H9 (cell line): ENCODE data around the gene EPYC. TPM values are rescaled to one million over a fixed set of nuclear protein-coding genes. Genes with fewer than 3 reads are reported as not detected.

Source experiments
- DNase-seq: peaks from one replicate; pipeline ENCODE4 v3.0.0-alpha.2; 2017
- H2AFZ ChIP-seq: one replicate; pipeline ENCODE4 v1.6.1; 2013; ENCODE audit warnings: mild to moderate bottlenecking, low read length, control low read depth, moderate library complexity
- H2AK5ac ChIP-seq: 2 replicates; pipeline ENCODE4 v1.6.1; 2013; ENCODE audit warnings: low read length, control low read depth, mixed read lengths; ENCODE audit not compliant: insufficient read length
- H2BK120ac ChIP-seq: one replicate; pipeline ENCODE4 v1.6.1; 2013; ENCODE audit warnings: low read depth, mild to moderate bottlenecking, low read length, control low read depth, inconsistent platforms; ENCODE audit not compliant: poor library complexity, severe bottlenecking
- H2BK12ac ChIP-seq: 2 replicates; pipeline ENCODE4 v1.6.1; 2013; ENCODE audit warnings: low read length, control low read depth, mixed read lengths, low read depth; ENCODE audit not compliant: insufficient read length
- H2BK15ac ChIP-seq: 2 replicates; pipeline ENCODE4 v1.6.1; 2013; ENCODE audit warnings: low read depth, low read length, control low read depth
- H2BK20ac ChIP-seq: one replicate; pipeline ENCODE4 v1.6.1; 2013; ENCODE audit warnings: low read depth, mild to moderate bottlenecking, low read length, control low read depth, inconsistent platforms; ENCODE audit not compliant: poor library complexity, severe bottlenecking
- H2BK5ac ChIP-seq: 2 replicates; pipeline ENCODE4 v1.6.1; 2013; ENCODE audit warnings: low read length, control low read depth, mixed read lengths; ENCODE audit not compliant: insufficient read length
- H3K14ac ChIP-seq: 2 replicates; pipeline ENCODE4 v1.6.1; 2013; ENCODE audit warnings: low read length, control low read depth; ENCODE audit not compliant: insufficient read depth
- H3K18ac ChIP-seq: 2 replicates; pipeline ENCODE4 v1.6.1; 2013; ENCODE audit warnings: low read depth, mild to moderate bottlenecking, mixed read lengths, low read length, control low read depth; ENCODE audit not compliant: insufficient read length
- H3K23ac ChIP-seq: 2 replicates; pipeline ENCODE4 v1.6.1; 2013; ENCODE audit warnings: low read length, control low read depth, mixed read lengths, low read depth; ENCODE audit not compliant: insufficient read length
- H3K23me2 ChIP-seq: 2 replicates; pipeline ENCODE4 v1.6.1; 2013; ENCODE audit warnings: low read depth, mild to moderate bottlenecking, mixed read lengths, low read length, control low read depth; ENCODE audit not compliant: insufficient read length, poor library complexity, severe bottlenecking
- H3K27ac ChIP-seq: 2 replicates; pipeline ENCODE4 v1.5.1; 2013; ENCODE audit warnings: low read length, control low read depth, mixed read lengths, low read depth; ENCODE audit not compliant: insufficient read length
- H3K27me3 ChIP-seq: 2 replicates; pipeline ENCODE4 v1.6.1; 2013; ENCODE audit warnings: low read length, control low read depth, inconsistent platforms; ENCODE audit not compliant: insufficient read depth
- H3K4ac ChIP-seq: 2 replicates; pipeline ENCODE4 v1.6.1; 2013; ENCODE audit warnings: low read depth, mild to moderate bottlenecking, control low read depth, inconsistent platforms, low read length, moderate library complexity
- H3K4me1 ChIP-seq: 2 replicates; pipeline ENCODE4 v1.6.1; 2013; ENCODE audit warnings: low read length, control low read depth, inconsistent platforms; ENCODE audit not compliant: insufficient read depth
- H3K4me2 ChIP-seq: 2 replicates; pipeline ENCODE4 v1.6.1; 2013; ENCODE audit warnings: low read length, control low read depth, mixed read lengths; ENCODE audit not compliant: insufficient read length, insufficient read depth
- H3K56ac ChIP-seq: 2 replicates; pipeline ENCODE4 v1.6.1; 2013; ENCODE audit warnings: low read depth, mild to moderate bottlenecking, mixed read lengths, low read length, control low read depth; ENCODE audit not compliant: insufficient read length
- H3K79me1 ChIP-seq: 2 replicates; pipeline ENCODE4 v1.6.1; 2013; ENCODE audit warnings: low read depth, mild to moderate bottlenecking, moderate library complexity, low read length, control low read depth, inconsistent platforms; ENCODE audit not compliant: insufficient read depth, poor library complexity, severe bottlenecking
- H3K79me2 ChIP-seq: 2 replicates; pipeline ENCODE4 v1.6.1; 2013; ENCODE audit warnings: low read length, control low read depth, inconsistent platforms; ENCODE audit not compliant: insufficient read depth
- H3K9ac ChIP-seq: 2 replicates; pipeline ENCODE4 v1.6.1; 2013; ENCODE audit warnings: low read length, control low read depth, mixed read lengths; ENCODE audit not compliant: insufficient read length; ENCODE audit errors: extremely low read depth
- H3K9me3 ChIP-seq: one replicate; pipeline ENCODE4 v1.6.1; 2013; ENCODE audit warnings: low read depth, low read length, inconsistent platforms; ENCODE audit not compliant: control insufficient read depth
- H3T11ph ChIP-seq: one replicate; pipeline ENCODE4 v1.6.1; 2013; ENCODE audit warnings: mild to moderate bottlenecking, low read length, control low read depth, inconsistent platforms
- H4K20me1 ChIP-seq: one replicate; pipeline ENCODE4 v1.6.1; 2013; ENCODE audit not compliant: control insufficient read depth, insufficient read length, insufficient read depth
- H4K5ac ChIP-seq: 2 replicates; pipeline ENCODE4 v1.6.1; 2013; ENCODE audit warnings: low read depth, mild to moderate bottlenecking, mixed read lengths, low read length, control low read depth; ENCODE audit not compliant: insufficient read length
- H4K8ac ChIP-seq: replicated peaks from 2 replicates; pipeline ENCODE4 v1.6.1; 2013; ENCODE audit warnings: low read length, control low read depth, mixed read lengths, low read depth; ENCODE audit not compliant: insufficient read length
- H4K91ac ChIP-seq: 2 replicates; pipeline ENCODE4 v1.6.1; 2013; ENCODE audit warnings: low read depth, mild to moderate bottlenecking, moderate library complexity, mixed read lengths, low read length, control low read depth; ENCODE audit not compliant: insufficient read length
- H3K27ac Mint-ChIP-seq, 3 experiments: 2 replicates in 2 of 3; 3 replicates in 1 of 3; pipeline ENCODE4 v1.8.0; 2020 to 2021; ENCODE audit warnings: mixed read lengths in 3 of 3, mild to moderate bottlenecking in 1 of 3, moderate library complexity in 1 of 3
- H3K27me3 Mint-ChIP-seq: 2 replicates; pipeline ENCODE4 v1.8.0; 2021; ENCODE audit warnings: low read depth, mild to moderate bottlenecking, moderate library complexity, mixed read lengths
- H3K36me3 Mint-ChIP-seq, 3 experiments: 2 replicates in 2 of 3; 3 replicates in 1 of 3; pipeline ENCODE4 v1.8.0; 2020 to 2021; ENCODE audit warnings: low read depth in 3 of 3, mixed read lengths in 3 of 3; ENCODE audit not compliant: insufficient read depth in 1 of 3
- H3K4me1 Mint-ChIP-seq, 2 experiments: 2 replicates each; pipeline ENCODE4 v1.8.0; 2020; ENCODE audit warnings: mixed read lengths in 2 of 2
- H3K4me3 Mint-ChIP-seq, 2 experiments: 2 replicates in 1 of 2; 3 replicates in 1 of 2; pipeline ENCODE4 v1.8.0; 2020 to 2021; ENCODE audit warnings: mild to moderate bottlenecking in 2 of 2, mixed read lengths in 2 of 2, moderate library complexity in 1 of 2
- H3K9me3 Mint-ChIP-seq, 2 experiments: 2 replicates in 1 of 2; 3 replicates in 1 of 2; pipeline ENCODE4 v1.8.0; 2020; ENCODE audit warnings: mild to moderate bottlenecking in 2 of 2, mixed read lengths in 2 of 2, moderate library complexity in 1 of 2
- CTCF ChIP-seq: fragments of 200-600 bp; sonication (generic); conservative IDR thresholded peaks from 3 replicates; pipeline ENCODE4 v1.8.0; 2021; ENCODE audit warnings: antibody characterized with exemption, mild to moderate bottlenecking
- WGBS: extraction: QIAGEN DNeasy Blood & Tissue Kit; methylation state at CpG from one replicate; pipeline ENCODE4 v1.1.7; 2013; ENCODE audit warnings: missing lambda C conversion rate, low lambda C conversion rate, mixed read lengths; ENCODE audit not compliant: insufficient read length; ENCODE audit errors: extremely low coverage; 5-methylcytosine and 5-hydroxymethylcytosine counted together
- total RNA-seq: library from RNA; stranded (reverse); gene quantifications from 2 replicates; pipeline ENCODE4 v1.2.1, GENCODE V29; 2021

EPYC gene
- total RNA-seq, 1 experiment from 2014 or later: not detected

- Histone ChIP-seq H3K79me2 (no peaks in the 10 kb centered on the region), H2AK5ac (no peak overlapping the region), H3K56ac (no peak overlapping the region), H4K5ac (no peak overlapping the region), H2BK12ac (no peak overlapping the region), H4K20me1 (no peaks in the 10 kb centered on the region), H3K27ac (no peak overlapping the region), H3K27me3 (no peaks in the 10 kb centered on the region), H3K14ac (no peak overlapping the region), H2BK5ac (no peak overlapping the region), H3K9me3 (no peaks in the 10 kb centered on the region), H2BK15ac (no peak overlapping the region), H3K23ac (no peak overlapping the region), H3K4ac (no peak overlapping the region), H3K79me1 (no peaks in the 10 kb centered on the region), H3K4me1 (no peaks in the 10 kb centered on the region), H4K91ac (no peak overlapping the region), H2AFZ (no peak overlapping the region), H3T11ph (no peak overlapping the region), H3K4me2 (no peak overlapping the region), H3K9ac (no peak overlapping the region), H4K8ac (no peak overlapping the region), H3K23me2 (no peaks in the 10 kb centered on the region), H2BK20ac (no peak overlapping the region), H2BK120ac (no peak overlapping the region), H3K18ac (no peak overlapping the region)
- Mint-ChIP-seq H3K4me1 (peaks cover 0 to 2% of the 10 kb centered on the region in 2 experiments; a peak in 1 of 4 replicates), H3K27ac (no peak overlapping the region), H3K4me3 (no peak overlapping the region), H3K9me3 (no peaks in the 10 kb centered on the region), H3K36me3 (no peaks in the 10 kb centered on the region), H3K27me3 (no peaks in the 10 kb centered on the region)
- DNase-seq: no peak
- no peak for TF ChIP-seq CTCF
- WGBS: no CpG with 5 or more reads among the region's 1 CpG
Measured at GRCh38 chr12:90943255-90943654, 61.5 kb downstream of the EPYC start.
